ENCODE measurements around the gene ALG8.
A peak's percentile ranks its signal among the peaks of the same experiment; 100 is the strongest.
"Not testable (repeated sequence)": the region's sequence is repeated elsewhere in the genome, so short reads cannot be mapped to it uniquely, and the experiment has no call there.

The ALG8 gene

GRCh38 chr11:78080818-78081495 is 58.5 kb downstream of the ALG8 start:
- no peak overlapping the region for H3K4me3 ChIP-seq (ENCODE audit: low read depth, low read length)
- H3K27ac ChIP-seq: no peak overlapping the region
- TF ChIP-seq CTCF (IDR thresholded peaks at IDR 0.05; ENCODE audit: low read depth, low read length, missing control alignments): no peak
- no peaks in the 10 kb centered on the region for H3K36me3 ChIP-seq (replicated peaks)
- peak; percentile 36 for DNase-seq
- no peaks in the 10 kb centered on the region for H3K27me3 ChIP-seq (replicated peaks)
- in situ Hi-C loops (cut with HindIII; ENCODE audit: low pct_ligation_motif_present, low sequenced_read_pairs): no loop called here

GRCh38 chr11:78080084-78080817 is 59.2 kb downstream of the ALG8 start:
- DNase-seq: no peak
- H3K27me3 ChIP-seq (replicated peaks): no peaks in the 10 kb centered on the region
- no peaks in the 10 kb centered on the region for H3K36me3 ChIP-seq (replicated peaks)
- H3K4me3 ChIP-seq (ENCODE audit: low read depth, low read length): peak overlapping the region; percentile 75
- in situ Hi-C loops (cut with HindIII; ENCODE audit: low pct_ligation_motif_present, low sequenced_read_pairs): no loop called here
- H3K27ac ChIP-seq: peak overlapping the region; percentile 81
- no peak for TF ChIP-seq CTCF (IDR thresholded peaks at IDR 0.05; ENCODE audit: low read depth, low read length, missing control alignments)

- no peak for TF ChIP-seq CTCF (IDR thresholded peaks at IDR 0.05; ENCODE audit: low read depth, low read length, missing control alignments)
- peak; percentile 72 for DNase-seq
- Histone ChIP-seq H3K27ac (peak within 1 kb of the TSS; percentile 81), H3K4me3 (ENCODE audit: low read depth, low read length) (peak within 1 kb of the TSS; percentile 75), H3K27me3 (replicated peaks) (no peaks in the 10 kb centered on the region), H3K36me3 (replicated peaks) (no peaks in the 10 kb centered on the region)
- in situ Hi-C loops (cut with HindIII; ENCODE audit: low pct_ligation_motif_present, low sequenced_read_pairs): no loop called here
Observed at GRCh38 chr11:78079232-78080083, 60.0 kb downstream of the ALG8 start, which contains the start of gene NDUFC2. TSS of gene NDUFC2 (minus strand) at chr11:78079862. CDS start at chr11:78079744, 118 bp downstream.

- no peak for TF ChIP-seq CTCF (IDR thresholded peaks at IDR 0.05; ENCODE audit: low read depth, low read length, missing control alignments)
- in situ Hi-C loops (cut with HindIII; ENCODE audit: low pct_ligation_motif_present, low sequenced_read_pairs): no loop called here
- no peak for DNase-seq
- H3K36me3 ChIP-seq (replicated peaks): no peaks in the 10 kb centered on the region
- no peaks in the 10 kb centered on the region for H3K27me3 ChIP-seq (replicated peaks)
- H3K27ac ChIP-seq: no peak overlapping the region
- H3K4me3 ChIP-seq (ENCODE audit: low read depth, low read length): peak overlapping the region; percentile 75
Observed at GRCh38 chr11:78078218-78079167, 60.9 kb downstream of the ALG8 start.

- H3K27me3 ChIP-seq (replicated peaks); H3K4me3 ChIP-seq (ENCODE audit: low read depth, low read length); DNase-seq; H3K27ac ChIP-seq; H3K36me3 ChIP-seq (replicated peaks); in situ Hi-C loops (cut with HindIII; ENCODE audit: low pct_ligation_motif_present, low sequenced_read_pairs): not testable (repeated sequence)
Observed at GRCh38 chr11:78077592-78077991, 61.8 kb downstream of the ALG8 start.
